Activated gamma-delta T cell treated with Interleukin-2 at 50 U/mL for 16 hours (primary cell): Measurements from ENCODE around the gene MRAP2.
"Not testable (repeated sequence)": the region's sequence is repeated elsewhere in the genome, so short reads cannot be mapped to it uniquely, and the experiment has no call there.

Experiments
- DNase-seq: peaks from one replicate; pipeline ENCODE4 v3.0.0-alpha.2; 2020

MRAP2 gene

GRCh38 chr6:84032000-84032399 lies 1.6 kb upstream of the MRAP2 start:
- DNase-seq, result not testable (repeated sequence)

- no peak for DNase-seq
These were observed 1.9 kb downstream of the MRAP2 start for GRCh38 chr6:84035484-84035883.

- DNase-seq, result no peak
These were observed 4.0 kb downstream of the MRAP2 start for GRCh38 chr6:84037425-84038089.

GRCh38 chr6:84042603-84043002 lies 9.0 kb downstream of the MRAP2 start:
- no peak for DNase-seq

GRCh38 chr6:84043555-84043954 lies 10.0 kb downstream of the MRAP2 start:
- DNase-seq, result no peak

GRCh38 chr6:84046755-84047154 lies 13.2 kb downstream of the MRAP2 start:
- no peak for DNase-seq

GRCh38 chr6:84048588-84048987 lies 15.0 kb downstream of the MRAP2 start:
- no peak for DNase-seq

GRCh38 chr6:84050408-84050807 lies 16.8 kb downstream of the MRAP2 start:
- DNase-seq, result no peak

GRCh38 chr6:84052204-84052882 lies 18.8 kb downstream of the MRAP2 start:
- DNase-seq, result no peak

GRCh38 chr6:84052883-84053241 lies 19.3 kb downstream of the MRAP2 start:
- no peak for DNase-seq

- no peak for DNase-seq
These were observed 22.1 kb downstream of the MRAP2 start for GRCh38 chr6:84055647-84056046.

GRCh38 chr6:84057908-84058307 lies 24.3 kb downstream of the MRAP2 start:
- no peak for DNase-seq

GRCh38 chr6:84059082-84059481 lies 25.5 kb downstream of the MRAP2 start:
- DNase-seq, result no peak

GRCh38 chr6:84061174-84061573 lies 27.6 kb downstream of the MRAP2 start:
- DNase-seq, result no peak

GRCh38 chr6:84061613-84062398 lies 28.2 kb downstream of the MRAP2 start:
- DNase-seq, result no peak

- no peak for DNase-seq
These were observed 29.1 kb downstream of the MRAP2 start for GRCh38 chr6:84062519-84063154.

GRCh38 chr6:84065693-84066290 lies 32.2 kb downstream of the MRAP2 start:
- no peak for DNase-seq

- DNase-seq, result no peak
These were observed 33.0 kb downstream of the MRAP2 start for GRCh38 chr6:84066536-84066935.

GRCh38 chr6:84068873-84069272 lies 35.3 kb downstream of the MRAP2 start:
- not testable (repeated sequence) for DNase-seq

- no peak for DNase-seq
These were observed 38.9 kb downstream of the MRAP2 start for GRCh38 chr6:84072442-84072997.

GRCh38 chr6:84074988-84075781 lies 41.6 kb downstream of the MRAP2 start:
- DNase-seq, result no peak

- DNase-seq, result no peak
These were observed 44.1 kb downstream of the MRAP2 start for GRCh38 chr6:84077645-84078044.
